ENCODE results near the gene UGT1A4. TPM values are rescaled to one million over a fixed set of nuclear protein-coding genes. Genes with fewer than 3 reads are reported as not detected.

Gene UGT1A4
- total and polyA plus RNA-seq, 8 donors, result 0.38 to 7.2 (median 1.2) TPM; not detected in 3

- intact Hi-C loops (cut with DNase I; ENCODE audit: low total_unique reads), result no loop called here
- no peak for DNase-seq
- TF ChIP-seq EP300 (IDR thresholded peaks at IDR 0.05) (no peak), POLR2A (IDR thresholded peaks at IDR 0.05) (no peak), CTCF (IDR thresholded peaks at IDR 0.05) (no peak), POLR2AphosphoS5 (IDR thresholded peaks at IDR 0.05) (no peak)
- Histone ChIP-seq H3K4me1 (no peaks in the 10 kb centered on the region), H3K9me3 (no peaks in the 10 kb centered on the region), H3K27ac (no peak overlapping the region), H3K36me3 (no peaks in the 10 kb centered on the region), H3K27me3 (no peaks in the 10 kb centered on the region), H3K4me3 (no peak overlapping the region)
- 83 to 93% (median 91%) methylated on average over 4 of the region's 4 CpGs for WGBS, 5 donors
Measured at GRCh38 chr2:233680361-233681045, 38.0 kb upstream of the UGT1A4 start.

GRCh38 chr2:233681521-233682099 lies 36.9 kb upstream of the UGT1A4 start, which contains the start of gene UGT1A7:
Gene UGT1A7 (plus strand): TSS chr2:233681901. CDS start chr2:233681938, 37 bp downstream.
- no peaks in the 10 kb centered on the region for H3K36me3 ChIP-seq
- DNase-seq, result no peak
- 76 to 89% (median 80%) methylated on average over 4 to 5 of the region's 5 CpGs for WGBS, 5 donors
- no peak within 1 kb of the TSS for H3K27ac ChIP-seq
- intact Hi-C loops (cut with DNase I; ENCODE audit: low total_unique reads), result no loop called here
- no peak for TF ChIP-seq EP300 (IDR thresholded peaks at IDR 0.05)
- H3K4me1 ChIP-seq, result no peaks in the 10 kb centered on the region
- no peaks in the 10 kb centered on the region for H3K9me3 ChIP-seq
- no peak within 1 kb of the TSS for H3K4me3 ChIP-seq
- no peaks in the 10 kb centered on the region for H3K27me3 ChIP-seq

GRCh38 chr2:233684640-233685039 lies 33.9 kb upstream of the UGT1A4 start:
- Histone ChIP-seq H3K4me3 (no peak overlapping the region), H3K36me3 (no peaks in the 10 kb centered on the region), H3K27ac (no peak overlapping the region), H3K9me3 (no peaks in the 10 kb centered on the region), H3K27me3 (no peaks in the 10 kb centered on the region), H3K4me1 (peaks cover 0 to 8% (median 3%) of the 10 kb centered on the region in 4 donors)
- no peak for DNase-seq
- no peak for TF ChIP-seq POLR2AphosphoS5 (IDR thresholded peaks at IDR 0.05)
- TF ChIP-seq EP300 (IDR thresholded peaks at IDR 0.05), result no peak
- no peak for TF ChIP-seq POLR2A (IDR thresholded peaks at IDR 0.05)
- no peak for TF ChIP-seq CTCF (IDR thresholded peaks at IDR 0.05)
- intact Hi-C loops (cut with DNase I; ENCODE audit: low total_unique reads), result no loop called here
- 79 to 93% (median 88%) methylated on average over 1 of the region's 1 CpG for WGBS, 5 donors

- no peaks in the 10 kb centered on the region for H3K36me3 ChIP-seq
- DNase-seq, result no peak
- peaks cover 0 to 25% (median 17%) of the 10 kb centered on the region in 4 donors for H3K4me1 ChIP-seq
- TF ChIP-seq CTCF (IDR thresholded peaks at IDR 0.05) (no peak), POLR2A (IDR thresholded peaks at IDR 0.05) (no peak), EP300 (IDR thresholded peaks at IDR 0.05) (no peak), POLR2AphosphoS5 (IDR thresholded peaks at IDR 0.05) (no peak)
- no peak overlapping the region for H3K27ac ChIP-seq
- H3K9me3 ChIP-seq, result no peaks in the 10 kb centered on the region
- no peaks in the 10 kb centered on the region for H3K27me3 ChIP-seq
- intact Hi-C loops (cut with DNase I; ENCODE audit: low total_unique reads), result no loop called here
- 76 to 88% (median 83%) methylated on average over 5 of the region's 5 CpGs for WGBS, 5 donors
- no peak overlapping the region for H3K4me3 ChIP-seq
Measured at GRCh38 chr2:233686928-233687327, 31.6 kb upstream of the UGT1A4 start.

- Histone ChIP-seq H3K27me3 (no peaks in the 10 kb centered on the region), H3K4me3 (no peak overlapping the region), H3K4me1 (peaks cover 0 to 28% (median 17%) of the 10 kb centered on the region in 4 donors), H3K9me3 (no peaks in the 10 kb centered on the region), H3K27ac (peak overlapping the region in 2 of 5 donors; percentile 76 to 82), H3K36me3 (no peaks in the 10 kb centered on the region)
- TF ChIP-seq CTCF (IDR thresholded peaks at IDR 0.05), result no peak
- TF ChIP-seq POLR2AphosphoS5 (IDR thresholded peaks at IDR 0.05), result no peak
- TF ChIP-seq EP300 (IDR thresholded peaks at IDR 0.05), result no peak
- no peak for TF ChIP-seq POLR2A (IDR thresholded peaks at IDR 0.05)
- no peak for DNase-seq
- 79 to 87% (median 81%) methylated on average over 5 of the region's 5 CpGs for WGBS, 5 donors
- intact Hi-C loops (cut with DNase I; ENCODE audit: low total_unique reads), result no loop called here
Measured at GRCh38 chr2:233688341-233688740, 30.2 kb upstream of the UGT1A4 start.

Data from stomach (tissue), 9 donors.